C4-2B (cell line): ENCODE data around the gene LRMDA.

Experiments used
- CTCF ChIP-seq: fragments of 450-650 bp; conservative IDR thresholded peaks from 2 replicates; pipeline ENCODE4 v1.5.1; 2017; ENCODE audit warnings: mild to moderate bottlenecking
- ZFX ChIP-seq: fragments of 450-650 bp; IDR thresholded peaks from 2 replicates; pipeline ENCODE4 v1.6.1; 2017

GRCh38 chr10:75392744-75393143, 38.7 kb upstream of the LRMDA start:
- TF ChIP-seq CTCF = no peak
- no peak for TF ChIP-seq ZFX
